KOPT-K1 (cell line): Measurements from ENCODE around the gene NKX6-2.
"Not testable (repeated sequence)": the region's sequence is repeated elsewhere in the genome, so short reads cannot be mapped to it uniquely, and the experiment has no call there.

ENCODE experiments used
- H3K27ac ChIP-seq: fragments of 200-600 bp; sonication (generic); 2 replicates; pipeline ENCODE4 v1.5.1; 2016; ENCODE audit warnings: antibody characterized with exemption, mild to moderate bottlenecking, low read depth, low read length; ENCODE audit not compliant: poor library complexity, severe bottlenecking
- H3K36me3 ChIP-seq: fragments of 200-600 bp; sonication (generic); 2 replicates; pipeline ENCODE4 v1.5.1; 2017; ENCODE audit warnings: antibody characterized with exemption, mild to moderate bottlenecking, low read length, moderate library complexity; ENCODE audit not compliant: insufficient read depth
- H3K9me3 ChIP-seq: fragments of 200-600 bp; sonication (generic); 2 replicates; pipeline ENCODE4 v1.5.1; 2017; ENCODE audit warnings: antibody characterized with exemption, low read length, mild to moderate bottlenecking; ENCODE audit not compliant: insufficient read depth, poor library complexity, severe bottlenecking

Gene NKX6-2

GRCh38 chr10:132785723-132786475 is at the start of gene NKX6-2:
Gene NKX6-2, minus strand, starts transcription at chr10:132786147. Its CDS starts 199 bp downstream, at chr10:132785948.
- Histone ChIP-seq H3K36me3 (peaks cover 17% of the 10 kb centered on the region; the same call in 1 of the 2 replicates), H3K27ac (no peak within 1 kb of the TSS), H3K9me3 (peaks cover 39% of the 10 kb centered on the region)

- H3K27ac ChIP-seq = no peak overlapping the region
- no peaks in the 10 kb centered on the region for H3K9me3 ChIP-seq
- no peaks in the 10 kb centered on the region for H3K36me3 ChIP-seq
These were observed 49.2 kb upstream of the NKX6-2 start for GRCh38 chr10:132834891-132835847.

GRCh38 chr10:132834311-132834761 is 48.4 kb upstream of the NKX6-2 start:
- Histone ChIP-seq H3K36me3 (no peaks in the 10 kb centered on the region), H3K27ac (no peak overlapping the region), H3K9me3 (no peaks in the 10 kb centered on the region)

- Histone ChIP-seq H3K36me3 (no peaks in the 10 kb centered on the region), H3K9me3 (no peaks in the 10 kb centered on the region)
These were observed 47.6 kb upstream of the NKX6-2 start for GRCh38 chr10:132833421-132834111.

GRCh38 chr10:132832186-132832969 is 46.4 kb upstream of the NKX6-2 start:
- H3K9me3 ChIP-seq = peaks cover under 1% of the 10 kb centered on the region
- no peak overlapping the region for H3K27ac ChIP-seq
- no peaks in the 10 kb centered on the region for H3K36me3 ChIP-seq

More at GRCh38 chr10:132833421-132834111, 47.6 kb upstream of the NKX6-2 start:
- H3K27ac ChIP-seq = no peak overlapping the region

GRCh38 chr10:132829403-132829802 is 43.5 kb upstream of the NKX6-2 start:
- Histone ChIP-seq H3K9me3 (peaks cover 28% of the 10 kb centered on the region), H3K36me3 (no peaks in the 10 kb centered on the region)

GRCh38 chr10:132828681-132829080 is 42.7 kb upstream of the NKX6-2 start:
- Histone ChIP-seq H3K9me3 (peaks cover 31% of the 10 kb centered on the region), H3K27ac (no peak overlapping the region), H3K36me3 (no peaks in the 10 kb centered on the region)

More at GRCh38 chr10:132829403-132829802, 43.5 kb upstream of the NKX6-2 start:
- H3K27ac ChIP-seq = no peak overlapping the region

GRCh38 chr10:132827861-132828539 is 42.1 kb upstream of the NKX6-2 start:
- peaks cover 31% of the 10 kb centered on the region for H3K9me3 ChIP-seq
- no peak overlapping the region for H3K27ac ChIP-seq
- no peaks in the 10 kb centered on the region for H3K36me3 ChIP-seq

- Histone ChIP-seq H3K36me3 (no peaks in the 10 kb centered on the region), H3K27ac (no peak overlapping the region)
These were observed 41.5 kb upstream of the NKX6-2 start for GRCh38 chr10:132827423-132827789.

GRCh38 chr10:132826524-132827422 is 40.8 kb upstream of the NKX6-2 start:
- no peak overlapping the region for H3K27ac ChIP-seq
- H3K36me3 ChIP-seq = no peaks in the 10 kb centered on the region
- H3K9me3 ChIP-seq = peaks cover 38% of the 10 kb centered on the region

More at GRCh38 chr10:132827423-132827789, 41.5 kb upstream of the NKX6-2 start:
- H3K9me3 ChIP-seq = peaks cover 31% of the 10 kb centered on the region

- not testable (repeated sequence) for H3K27ac ChIP-seq, H3K36me3 ChIP-seq
- H3K9me3 ChIP-seq = peaks cover 41% of the 10 kb centered on the region
These were observed 40.0 kb upstream of the NKX6-2 start for GRCh38 chr10:132825783-132826523.

- no peak overlapping the region for H3K27ac ChIP-seq
- peaks cover 18% of the 10 kb centered on the region for H3K9me3 ChIP-seq
- no peaks in the 10 kb centered on the region for H3K36me3 ChIP-seq
These were observed 34.1 kb upstream of the NKX6-2 start for GRCh38 chr10:132820056-132820455.
